PFSK-1 (cell line): Measurements from ENCODE around the gene SLC2A1.

Experiments used
- FOXP2 ChIP-seq: optimal IDR thresholded peaks from 2 replicates; pipeline ENCODE3; 2011; ENCODE audit warnings: borderline replicate concordance, control low read depth, inconsistent platforms; ENCODE audit not compliant: insufficient read depth; ENCODE audit errors: extremely low read length, extremely low read depth
- POLR2AphosphoS5 ChIP-seq: IDR thresholded peaks from 2 replicates; pipeline ENCODE4 v1.6.1; 2012; ENCODE audit warnings: low read depth, mild to moderate bottlenecking, control low read depth, low read length, moderate library complexity
- SIN3A ChIP-seq: IDR thresholded peaks from 2 replicates; pipeline ENCODE4 v1.6.1; 2012; ENCODE audit warnings: mild to moderate bottlenecking, low read length, moderate library complexity, borderline replicate concordance; ENCODE audit not compliant: insufficient read depth
- TAF1 ChIP-seq: IDR thresholded peaks from 2 replicates; pipeline ENCODE4 v1.6.1; 2012; ENCODE audit warnings: low read length, control low read depth, borderline replicate concordance; ENCODE audit not compliant: insufficient read depth
- TF ChIP-seq, protein P1 (sequence below), 2 experiments: IDR thresholded peaks; 2 replicates each; pipeline versions ENCODE4 v1.6.1 to v1.8.0; 2011 to 2012; ENCODE audit warnings: low read depth in 2 of 2, low read length in 2 of 2, control low read depth in 1 of 2, inconsistent platforms in 1 of 2, mild to moderate bottlenecking in 1 of 2, moderate library complexity in 1 of 2; ENCODE audit not compliant: insufficient read depth in 1 of 2

The SLC2A1 gene

DNA sequence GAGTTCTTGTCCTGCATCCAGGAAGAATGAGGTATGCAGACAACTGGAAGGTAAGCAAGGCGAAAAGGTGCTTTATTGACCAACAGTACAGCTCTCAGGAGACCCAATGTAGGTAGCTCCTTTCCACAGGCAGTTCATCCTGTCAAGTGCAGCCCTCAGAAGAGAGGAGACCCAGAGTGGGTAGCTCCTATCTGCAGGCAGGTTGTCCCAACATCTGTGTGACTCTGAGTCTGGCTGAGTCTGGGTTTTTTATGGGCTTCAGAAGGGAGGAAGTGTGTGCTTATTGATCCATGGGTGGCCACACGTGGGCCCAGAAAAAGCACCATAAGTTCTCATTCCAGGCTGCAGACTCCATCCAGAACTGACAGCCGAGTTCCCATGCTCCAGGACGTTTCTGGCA lies 78.3 kb downstream of the SLC2A1 start:
- TF ChIP-seq FOXP2 (no peak), TAF1 (no peak), POLR2AphosphoS5 (no peak), SIN3A (no peak)
- TF ChIP-seq, protein P1, sequence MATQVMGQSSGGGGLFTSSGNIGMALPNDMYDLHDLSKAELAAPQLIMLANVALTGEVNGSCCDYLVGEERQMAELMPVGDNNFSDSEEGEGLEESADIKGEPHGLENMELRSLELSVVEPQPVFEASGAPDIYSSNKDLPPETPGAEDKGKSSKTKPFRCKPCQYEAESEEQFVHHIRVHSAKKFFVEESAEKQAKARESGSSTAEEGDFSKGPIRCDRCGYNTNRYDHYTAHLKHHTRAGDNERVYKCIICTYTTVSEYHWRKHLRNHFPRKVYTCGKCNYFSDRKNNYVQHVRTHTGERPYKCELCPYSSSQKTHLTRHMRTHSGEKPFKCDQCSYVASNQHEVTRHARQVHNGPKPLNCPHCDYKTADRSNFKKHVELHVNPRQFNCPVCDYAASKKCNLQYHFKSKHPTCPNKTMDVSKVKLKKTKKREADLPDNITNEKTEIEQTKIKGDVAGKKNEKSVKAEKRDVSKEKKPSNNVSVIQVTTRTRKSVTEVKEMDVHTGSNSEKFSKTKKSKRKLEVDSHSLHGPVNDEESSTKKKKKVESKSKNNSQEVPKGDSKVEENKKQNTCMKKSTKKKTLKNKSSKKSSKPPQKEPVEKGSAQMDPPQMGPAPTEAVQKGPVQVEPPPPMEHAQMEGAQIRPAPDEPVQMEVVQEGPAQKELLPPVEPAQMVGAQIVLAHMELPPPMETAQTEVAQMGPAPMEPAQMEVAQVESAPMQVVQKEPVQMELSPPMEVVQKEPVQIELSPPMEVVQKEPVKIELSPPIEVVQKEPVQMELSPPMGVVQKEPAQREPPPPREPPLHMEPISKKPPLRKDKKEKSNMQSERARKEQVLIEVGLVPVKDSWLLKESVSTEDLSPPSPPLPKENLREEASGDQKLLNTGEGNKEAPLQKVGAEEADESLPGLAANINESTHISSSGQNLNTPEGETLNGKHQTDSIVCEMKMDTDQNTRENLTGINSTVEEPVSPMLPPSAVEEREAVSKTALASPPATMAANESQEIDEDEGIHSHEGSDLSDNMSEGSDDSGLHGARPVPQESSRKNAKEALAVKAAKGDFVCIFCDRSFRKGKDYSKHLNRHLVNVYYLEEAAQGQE (IDR thresholded peaks at IDR 0.05; ENCODE audit: insufficient read depth in 1 of 2, low read depth in 2 of 2, low read length in 2 of 2), result no peak

DNA sequence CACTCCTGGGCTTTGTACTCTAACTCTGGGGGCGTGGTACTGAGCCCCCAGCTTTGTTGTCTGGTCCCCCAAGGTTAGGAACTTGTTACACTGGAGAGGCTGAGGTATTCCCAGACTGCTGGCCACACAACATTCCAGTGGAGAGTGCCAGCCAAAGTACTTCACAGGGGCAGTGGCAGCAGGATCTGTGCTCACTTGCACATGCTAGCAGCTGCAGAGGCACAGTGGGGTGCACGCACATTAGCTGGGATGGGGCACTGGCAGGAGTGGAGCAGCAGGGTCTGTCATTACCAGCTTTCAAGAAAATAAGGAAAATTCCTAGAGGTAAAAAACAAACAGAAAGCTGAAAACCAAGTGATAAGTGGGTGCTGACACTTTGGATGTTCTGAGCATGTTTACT lies 81.3 kb downstream of the SLC2A1 start:
- TF ChIP-seq TAF1 (no peak), FOXP2 (no peak), POLR2AphosphoS5 (no peak), SIN3A (no peak)
- TF ChIP-seq, protein P1 (IDR thresholded peaks at IDR 0.05; ENCODE audit: insufficient read depth in 1 of 2, low read depth in 2 of 2, low read length in 2 of 2), result no peak

DNA sequence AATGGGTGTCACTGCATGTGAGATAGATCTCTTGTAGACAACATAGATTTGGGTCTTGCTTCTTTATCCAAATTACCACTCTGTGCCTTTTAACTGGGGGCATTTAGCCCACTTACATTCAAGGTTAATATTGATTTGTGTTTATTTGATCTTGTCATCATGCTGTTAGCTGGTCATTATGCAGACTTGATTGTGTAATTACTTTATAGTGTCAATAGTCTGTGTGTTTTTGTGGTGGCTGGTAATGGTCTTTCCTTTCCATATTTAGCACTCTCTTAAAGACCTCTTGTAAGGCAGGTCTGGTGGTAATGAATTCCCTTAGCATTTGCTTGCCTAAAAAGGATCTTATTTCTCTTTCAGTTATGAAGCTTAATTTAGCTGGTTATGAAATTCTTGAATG lies 82.7 kb downstream of the SLC2A1 start:
- TF ChIP-seq TAF1, result no peak
- no peak for TF ChIP-seq FOXP2
- TF ChIP-seq, protein P1 (IDR thresholded peaks at IDR 0.05; ENCODE audit: insufficient read depth in 1 of 2, low read depth in 2 of 2, low read length in 2 of 2), result no peak
- no peak for TF ChIP-seq POLR2AphosphoS5
- no peak for TF ChIP-seq SIN3A
